Measurements from ENCODE around the gene DYNC2LI1.

DYNC2LI1 gene

DNA sequence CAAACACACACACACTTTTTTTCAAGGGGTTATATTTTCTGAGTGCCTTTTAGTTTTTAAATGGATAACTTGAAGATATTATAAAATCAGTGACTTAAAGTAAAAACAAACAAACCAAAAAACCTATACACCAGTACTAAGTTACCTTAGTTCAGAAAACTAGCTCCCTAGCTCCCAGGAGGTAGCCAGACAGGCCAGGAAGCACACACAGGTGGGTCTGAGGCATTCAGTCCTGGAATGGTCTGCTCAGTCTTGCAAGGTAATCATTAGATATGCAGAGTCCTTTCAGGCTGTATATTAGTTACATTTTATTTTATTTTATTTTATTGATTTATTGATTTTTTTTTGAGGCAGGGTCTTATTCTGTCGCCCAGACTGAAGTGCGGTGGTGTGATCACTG lies 10.7 kb upstream of the DYNC2LI1 start:
- DNase-seq, result no peak

DNA sequence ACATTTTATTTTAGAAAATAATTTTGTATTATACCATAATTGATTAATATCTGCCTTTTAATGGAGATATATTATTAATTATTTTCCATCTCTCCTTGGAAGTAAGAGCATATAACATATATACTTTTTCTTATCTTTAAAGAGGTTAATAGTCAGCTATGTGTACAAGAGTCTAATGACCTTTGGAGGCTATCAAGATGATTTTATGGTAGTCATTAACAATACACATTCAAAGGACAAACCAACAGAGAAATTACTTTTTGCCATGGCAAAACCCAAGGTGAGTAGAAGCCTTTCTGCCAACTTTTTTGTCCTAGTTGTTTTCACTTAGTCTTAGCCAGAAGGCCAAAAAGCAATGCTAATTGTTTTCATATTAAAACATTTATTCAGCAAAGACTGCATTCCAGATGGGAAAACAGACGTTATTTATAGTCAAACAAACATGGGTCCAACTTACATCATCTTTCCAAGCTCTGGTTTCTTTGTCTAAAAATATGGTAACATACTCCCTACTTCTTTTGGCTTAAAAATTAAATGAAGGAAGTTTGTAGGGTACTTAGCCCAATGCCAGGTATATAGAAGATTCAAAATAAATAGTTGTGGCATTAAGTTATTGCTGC lies 9.6 kb upstream of the DYNC2LI1 start:
- peak; percentile 6 for DNase-seq

- no peak for DNase-seq
These were observed 7.8 kb upstream of the DYNC2LI1 start for GRCh38 chr2:43766006-43766405.

DNA sequence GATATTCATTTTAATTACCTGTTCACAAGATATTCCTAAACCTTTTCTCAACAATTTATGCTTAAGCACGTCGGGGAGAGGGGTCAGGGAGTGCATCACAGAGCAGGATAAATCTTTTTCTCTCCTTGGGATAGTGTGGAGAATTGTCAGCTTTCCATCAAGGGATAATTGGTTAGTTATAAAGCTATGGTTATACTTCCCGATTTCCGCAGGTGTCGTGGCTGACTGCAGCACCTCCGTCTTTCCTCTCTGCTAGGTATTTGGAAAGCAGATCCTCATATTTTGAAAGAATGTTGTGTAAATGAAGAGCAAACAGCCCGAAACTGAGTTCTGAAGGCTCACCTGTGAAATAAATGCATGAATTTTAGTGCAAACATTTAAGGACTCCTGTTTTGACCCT lies 778 bp downstream of the DYNC2LI1 start:
- no peak for DNase-seq

DNA sequence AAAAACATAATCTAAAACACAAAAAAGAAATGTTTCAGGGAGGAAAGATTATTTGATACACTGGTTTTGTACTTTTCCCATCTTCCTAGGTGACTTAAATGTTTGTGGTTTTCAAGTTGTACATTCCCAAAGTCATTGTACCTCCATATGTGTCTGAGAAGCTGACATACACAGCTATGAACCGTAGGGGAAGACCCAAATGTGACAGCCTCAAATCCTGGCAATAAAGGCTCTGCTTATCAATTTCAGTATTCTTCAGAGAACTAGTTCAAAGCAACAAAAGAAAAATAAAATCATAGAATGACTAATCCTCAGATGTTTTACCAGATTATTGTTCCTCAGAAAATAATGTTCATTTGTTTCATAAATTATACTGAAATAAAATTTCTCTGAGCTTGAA lies 2.5 kb downstream of the DYNC2LI1 start:
- DNase-seq, result no peak

- DNase-seq, result no peak
These were observed 3.6 kb downstream of the DYNC2LI1 start for GRCh38 chr2:43777306-43777926.

- DNase-seq, result no peak
These were observed 4.4 kb downstream of the DYNC2LI1 start for GRCh38 chr2:43778233-43778632.

- DNase-seq, result no peak
These were observed 14.1 kb downstream of the DYNC2LI1 start for GRCh38 chr2:43787895-43788294.

DNA sequence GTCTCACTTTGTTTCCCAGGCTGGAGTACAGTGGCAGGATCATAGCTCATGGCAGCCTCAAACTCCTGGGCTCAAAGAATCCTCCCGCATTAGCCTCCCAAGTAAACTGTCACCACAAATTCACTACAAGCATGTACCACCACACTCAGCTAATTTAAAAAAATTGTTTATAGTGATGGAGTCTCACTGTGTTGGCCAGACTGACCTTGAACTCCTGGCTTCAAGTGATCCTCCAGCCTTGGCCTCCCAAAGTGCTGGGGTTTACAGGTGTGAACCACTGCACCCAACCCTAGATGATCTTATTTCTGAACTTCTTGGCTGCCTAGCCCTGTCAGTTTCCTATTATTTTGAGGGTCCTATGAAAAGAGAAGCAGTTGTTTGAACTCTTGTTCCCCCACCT lies 14.8 kb downstream of the DYNC2LI1 start:
- no peak for DNase-seq

- no peak for DNase-seq
These were observed 16.3 kb downstream of the DYNC2LI1 start for GRCh38 chr2:43790147-43790546.

DNA sequence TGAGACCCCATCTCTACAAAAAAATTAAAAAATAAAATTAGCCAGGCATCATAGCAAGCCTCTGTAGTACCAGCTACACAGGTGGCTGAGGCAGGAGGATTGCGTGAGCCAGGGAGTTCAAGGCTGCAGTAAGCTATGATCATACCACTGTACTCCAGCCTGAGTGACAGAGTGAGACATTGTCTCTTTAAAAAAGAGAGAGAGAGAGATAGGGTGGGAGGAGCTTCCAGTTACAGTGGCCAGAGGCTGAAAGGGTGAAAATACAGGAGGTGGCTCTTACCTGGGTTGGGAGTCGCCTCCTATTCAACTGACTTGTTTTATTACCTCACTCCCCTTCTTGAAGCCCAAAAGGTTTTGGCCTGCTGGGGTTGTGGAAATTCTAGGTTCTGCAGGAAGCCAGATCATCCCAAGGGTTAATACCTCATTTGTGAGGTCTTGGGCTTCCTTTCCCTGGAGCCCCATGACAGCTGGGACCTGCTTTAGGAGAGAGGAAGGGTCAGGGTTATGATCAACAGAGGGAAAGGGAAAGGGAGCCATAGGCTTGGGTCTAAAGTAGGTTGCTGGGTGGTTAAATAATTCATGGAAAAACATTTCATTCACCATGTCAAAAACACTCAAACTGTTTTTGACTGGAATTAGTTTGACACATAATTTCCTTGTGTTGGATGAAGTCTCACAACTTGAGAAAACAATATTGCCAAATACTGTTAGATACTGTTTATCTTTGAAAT lies 17.4 kb downstream of the DYNC2LI1 start:
- no peak for DNase-seq

GRCh38 chr2:43792653-43793052 lies 18.8 kb downstream of the DYNC2LI1 start:
- DNase-seq, result no peak

- DNase-seq, result no peak
These were observed 21.1 kb downstream of the DYNC2LI1 start for GRCh38 chr2:43794956-43795355.

DNA sequence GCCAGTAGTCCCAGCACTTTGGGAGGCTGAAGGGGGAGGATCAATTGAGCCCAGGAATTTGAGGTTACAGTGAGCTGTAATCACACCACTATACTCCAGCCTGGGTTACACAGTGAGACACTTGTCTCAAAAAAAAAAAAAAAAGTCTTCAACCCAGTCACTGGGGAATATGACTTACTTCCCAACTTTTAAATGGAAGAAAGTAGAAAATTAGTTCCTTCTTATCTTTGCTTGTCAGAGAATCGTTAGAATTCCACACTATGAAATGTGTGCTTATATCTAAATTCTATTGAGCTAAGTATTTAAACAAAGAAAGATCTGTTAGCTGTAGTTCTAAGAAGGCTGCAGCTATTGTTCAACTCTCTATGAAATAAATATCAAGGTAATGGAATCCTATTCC lies 22.4 kb downstream of the DYNC2LI1 start:
- DNase-seq, result no peak

GRCh38 chr2:43798300-43798699 lies 24.5 kb downstream of the DYNC2LI1 start:
- DNase-seq, result no peak

DNA sequence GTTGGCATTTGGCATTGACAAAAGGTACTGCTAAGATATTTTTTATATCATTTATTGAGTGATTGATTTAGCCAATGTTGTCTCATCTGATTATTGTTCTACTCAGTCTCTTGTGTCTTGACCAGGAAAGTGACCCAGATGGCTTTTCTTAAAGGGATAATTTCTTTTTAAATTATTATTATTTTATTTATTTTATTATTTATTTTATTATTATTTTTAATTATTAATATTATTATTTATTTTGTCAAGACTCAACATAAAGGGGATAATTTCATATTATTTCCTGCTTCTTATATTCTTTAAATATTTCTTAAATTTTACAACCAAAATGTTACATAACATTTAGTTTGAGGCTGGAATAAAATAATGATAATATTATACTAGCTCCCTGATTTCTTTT lies 27.1 kb downstream of the DYNC2LI1 start:
- DNase-seq, result no peak

DNA sequence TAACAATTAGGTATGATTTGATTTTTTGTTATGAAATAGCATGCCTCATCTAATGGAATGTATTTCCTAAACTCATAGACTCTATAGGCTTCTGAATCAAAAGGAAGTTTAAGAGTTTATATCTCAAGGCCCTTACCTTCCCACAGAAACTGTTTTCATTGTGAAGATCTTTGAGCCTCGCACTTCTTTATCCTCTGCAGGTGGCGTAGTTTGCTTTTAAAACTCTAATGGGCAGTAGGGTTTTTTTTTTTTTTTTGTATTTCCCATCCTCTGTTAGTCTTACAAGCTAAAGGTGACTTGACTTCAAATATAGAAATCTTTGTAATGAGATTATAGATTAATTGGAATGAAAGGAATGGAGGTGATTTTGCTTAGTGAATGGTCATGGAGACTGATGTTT lies 28.3 kb downstream of the DYNC2LI1 start:
- no peak for DNase-seq

DNA sequence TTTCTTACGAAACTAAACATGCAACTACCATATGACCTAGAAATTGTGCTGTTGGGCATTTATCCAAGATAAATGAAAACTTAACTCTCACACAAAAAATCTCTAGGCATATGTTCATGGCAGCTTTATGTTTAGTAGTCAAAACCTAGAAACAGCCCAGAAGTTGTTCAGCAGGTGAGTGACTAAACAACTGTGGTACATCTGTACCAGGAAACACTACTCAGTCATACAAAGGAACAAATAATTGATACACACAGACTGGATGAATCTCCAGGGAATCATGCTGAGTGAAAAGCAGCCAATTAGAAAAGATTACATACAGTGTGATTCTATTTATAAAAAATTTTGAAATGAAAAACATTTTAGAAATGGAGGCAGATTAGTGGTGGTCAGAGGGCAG lies 29.3 kb downstream of the DYNC2LI1 start:
- DNase-seq, result no peak

DNA sequence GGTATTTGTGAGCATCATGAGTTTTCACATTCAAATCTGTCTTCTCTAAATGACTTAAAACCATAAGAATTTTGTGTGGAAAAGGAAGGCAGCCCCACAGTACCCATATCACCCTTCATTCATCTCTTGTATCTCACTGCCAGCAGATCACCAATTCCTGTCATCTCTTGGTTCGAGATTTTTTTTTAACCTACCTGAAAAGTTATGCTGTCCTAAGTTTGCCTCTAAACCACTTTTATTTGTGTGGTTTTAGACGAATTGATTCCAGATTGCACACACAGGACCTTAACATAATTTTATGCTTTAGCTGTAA lies 32.8 kb downstream of the DYNC2LI1 start:
- no peak for DNase-seq

GRCh38 chr2:43810452-43810851 lies 36.6 kb downstream of the DYNC2LI1 start:
- no peak for DNase-seq

DNA sequence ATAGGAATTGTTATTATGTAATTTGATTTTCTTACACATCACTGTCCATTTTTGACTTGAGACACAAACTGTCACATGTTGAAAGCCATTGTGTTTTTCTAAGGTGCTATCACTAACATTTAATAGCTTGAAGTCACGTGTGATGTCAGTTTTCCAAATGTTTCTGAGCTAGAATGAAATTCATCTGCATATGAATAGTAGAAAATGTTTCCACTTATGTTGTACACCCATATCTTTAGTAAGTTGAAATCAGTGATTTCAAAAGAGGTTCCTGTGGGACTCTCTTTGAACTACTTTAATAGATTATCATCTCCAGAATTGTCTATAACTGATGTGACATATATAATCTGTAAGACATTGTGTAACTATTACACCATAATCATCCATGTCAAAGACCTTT lies 37.0 kb downstream of the DYNC2LI1 start:
- DNase-seq, result no peak

DNA sequence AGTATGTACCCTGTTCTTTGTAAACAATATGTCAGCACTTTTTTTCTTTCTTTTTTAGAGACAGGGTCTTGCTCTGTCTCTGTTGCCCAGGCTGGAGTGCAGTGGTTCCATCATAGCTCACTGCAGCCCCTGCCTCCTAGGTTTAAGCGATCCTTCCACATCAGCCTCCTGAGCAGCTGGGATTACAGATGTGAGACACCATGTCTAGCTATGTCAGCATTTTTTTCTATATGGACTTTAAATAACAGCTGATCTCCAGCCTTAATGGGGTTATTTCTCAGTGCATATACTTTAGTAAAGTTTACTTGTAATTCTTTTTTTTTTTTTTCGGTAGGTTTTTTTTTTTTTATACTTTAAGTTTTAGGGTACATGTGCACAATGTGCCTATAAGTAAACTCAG lies 38.2 kb downstream of the DYNC2LI1 start:
- DNase-seq, result no peak

- no peak for DNase-seq
These were observed 39.1 kb downstream of the DYNC2LI1 start for GRCh38 chr2:43812947-43813346.

GRCh38 chr2:43814711-43815110 lies 40.9 kb downstream of the DYNC2LI1 start:
- no peak for DNase-seq

Measured in fibroblast of skin of scalp (primary cell).